ENCODE data around the gene NAPB. TPM values are rescaled to one million over a fixed set of nuclear protein-coding genes. Genes with fewer than 3 reads are reported as not detected.

Gene NAPB
- total RNA-seq, 1 donor from 2014 or later, result 13.1 TPM

DNA sequence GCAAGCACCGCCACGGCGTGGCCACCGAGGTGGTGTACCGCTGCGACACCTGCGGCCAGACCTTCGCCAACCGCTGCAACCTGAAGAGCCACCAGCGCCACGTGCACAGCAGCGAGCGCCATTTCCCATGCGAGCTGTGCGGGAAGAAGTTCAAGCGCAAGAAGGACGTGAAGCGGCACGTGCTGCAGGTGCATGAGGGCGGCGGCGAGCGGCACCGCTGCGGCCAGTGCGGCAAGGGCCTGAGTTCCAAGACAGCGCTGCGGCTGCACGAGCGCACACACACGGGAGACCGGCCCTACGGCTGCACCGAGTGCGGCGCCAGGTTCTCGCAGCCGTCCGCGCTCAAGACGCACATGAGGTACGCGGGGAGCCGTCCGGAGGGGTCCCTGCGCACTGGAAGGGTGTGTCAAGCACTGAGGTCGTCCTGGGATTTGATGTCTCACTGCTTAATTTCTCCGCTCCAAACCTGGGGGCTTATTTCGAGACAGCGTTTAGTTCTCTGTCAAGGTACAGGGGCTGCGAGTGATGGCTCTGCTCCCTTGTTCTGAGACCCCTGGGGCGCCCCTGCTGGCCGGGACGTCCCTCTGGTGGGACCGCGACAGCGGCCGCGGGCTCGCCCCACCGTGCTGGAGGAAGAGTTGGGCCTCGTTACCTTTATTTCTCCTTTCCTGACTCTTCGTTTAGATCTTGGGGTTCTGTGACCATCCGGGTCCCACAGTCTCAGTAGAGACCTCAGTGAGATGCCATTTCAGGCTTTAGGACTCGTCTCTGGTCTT, 55.7 kb downstream of the NAPB start:
- Mint-ChIP-seq H3K27ac (ENCODE audit: unreplicated experiment) (no peak overlapping the region), H3K9me3 (ENCODE audit: unreplicated experiment) (no peaks in the 10 kb centered on the region), H3K27me3 (ENCODE audit: low read depth, unreplicated experiment) (no peaks in the 10 kb centered on the region), H3K36me3 (ENCODE audit: low read depth, unreplicated experiment) (peaks cover 8% of the 10 kb centered on the region), H3K4me3 (ENCODE audit: unreplicated experiment) (no peak overlapping the region), H3K4me1 (ENCODE audit: low read depth, unreplicated experiment) (peaks cover 42% of the 10 kb centered on the region)
- peaks cover 80% of the 10 kb centered on the region for H3K79me2 ChIP-seq (ENCODE audit: insufficient read depth, low read length)
- H4K20me1 ChIP-seq (ENCODE audit: insufficient read depth, low read length), result peaks cover 79% of the 10 kb centered on the region
- DNase-seq (ENCODE audit: low read depth) (no peak), FAIRE-seq (no peak)
- no peaks in the 10 kb centered on the region for H3K9me3 ChIP-seq (ENCODE audit: insufficient read depth, low read depth, low read length)
- H3K4me3 ChIP-seq (ENCODE audit: insufficient read depth, low read depth, low read length), result no peak overlapping the region
- H2AFZ ChIP-seq (ENCODE audit: low read depth, low read length), result no peak overlapping the region
- H3K9ac ChIP-seq (ENCODE audit: low read length), result no peak overlapping the region
- H3K27ac ChIP-seq (ENCODE audit: low read depth, low read length), result no peak overlapping the region
- H3K4me2 ChIP-seq (ENCODE audit: low read length), result no peak overlapping the region
- H3K36me3 ChIP-seq (ENCODE audit: insufficient read depth, low read length), result peaks cover 26% of the 10 kb centered on the region
- peaks cover 32% of the 10 kb centered on the region for H3K4me1 ChIP-seq (ENCODE audit: insufficient read depth, low read length)
- no peak for TF ChIP-seq EZH2 (IDR thresholded peaks at IDR 0.05; ENCODE audit: insufficient read depth, low read length)
- no peaks in the 10 kb centered on the region for H3K27me3 ChIP-seq (ENCODE audit: insufficient read depth, low read length)

GRCh38 chr20:23363257-23363649, 58.0 kb downstream of the NAPB start:
- H3K27ac Mint-ChIP-seq (ENCODE audit: unreplicated experiment), result peak overlapping the region; percentile 87
- Histone ChIP-seq H3K27ac (ENCODE audit: low read depth, low read length) (peak overlapping the region; percentile 80), H4K20me1 (ENCODE audit: insufficient read depth, low read length) (peaks cover 57% of the 10 kb centered on the region), H3K9ac (ENCODE audit: low read length) (peak overlapping the region; percentile 91), H3K4me1 (ENCODE audit: insufficient read depth, low read length) (peaks cover 34% of the 10 kb centered on the region), H2AFZ (ENCODE audit: low read depth, low read length) (no peak overlapping the region), H3K36me3 (ENCODE audit: insufficient read depth, low read length) (peaks cover 9% of the 10 kb centered on the region), H3K4me3 (ENCODE audit: insufficient read depth, low read depth, low read length) (peak overlapping the region; percentile 75), H3K9me3 (ENCODE audit: insufficient read depth, low read depth, low read length) (no peaks in the 10 kb centered on the region), H3K27me3 (ENCODE audit: insufficient read depth, low read length) (no peaks in the 10 kb centered on the region), H3K4me2 (ENCODE audit: low read length) (peak overlapping the region; percentile 97), H3K79me2 (ENCODE audit: insufficient read depth, low read length) (peaks cover 60% of the 10 kb centered on the region)
- no peak for DNase-seq (ENCODE audit: low read depth)
- TF ChIP-seq EZH2 (IDR thresholded peaks at IDR 0.05; ENCODE audit: insufficient read depth, low read length) (no peak), CTCF (IDR thresholded peaks at IDR 0.05; ENCODE audit: insufficient read depth, low read depth, low read length) (no peak)
- no peaks in the 10 kb centered on the region for H3K27me3 Mint-ChIP-seq (ENCODE audit: low read depth, unreplicated experiment)
- H3K9me3 Mint-ChIP-seq (ENCODE audit: unreplicated experiment), result no peaks in the 10 kb centered on the region
- peaks cover 6% of the 10 kb centered on the region for H3K36me3 Mint-ChIP-seq (ENCODE audit: low read depth, unreplicated experiment)
- peaks cover 36% of the 10 kb centered on the region for H3K4me1 Mint-ChIP-seq (ENCODE audit: low read depth, unreplicated experiment)
- FAIRE-seq, result no peak
- H3K4me3 Mint-ChIP-seq (ENCODE audit: unreplicated experiment), result peak overlapping the region; percentile 95

- Histone ChIP-seq H4K20me1 (ENCODE audit: insufficient read depth, low read length) (peaks cover 51% of the 10 kb centered on the region), H3K9ac (ENCODE audit: low read length) (peak overlapping the region; percentile 91), H3K9me3 (ENCODE audit: insufficient read depth, low read depth, low read length) (no peaks in the 10 kb centered on the region), H3K27me3 (ENCODE audit: insufficient read depth, low read length) (no peaks in the 10 kb centered on the region), H3K4me2 (ENCODE audit: low read length) (peak overlapping the region; percentile 97), H3K4me1 (ENCODE audit: insufficient read depth, low read length) (peaks cover 31% of the 10 kb centered on the region), H3K27ac (ENCODE audit: low read depth, low read length) (peak overlapping the region; percentile 80), H3K79me2 (ENCODE audit: insufficient read depth, low read length) (peaks cover 54% of the 10 kb centered on the region), H3K4me3 (ENCODE audit: insufficient read depth, low read depth, low read length) (peak overlapping the region; percentile 75), H3K36me3 (ENCODE audit: insufficient read depth, low read length) (peaks cover 9% of the 10 kb centered on the region), H2AFZ (ENCODE audit: low read depth, low read length) (no peak overlapping the region)
- DNase-seq (ENCODE audit: low read depth) (peak; percentile 17), FAIRE-seq (no peak)
- Mint-ChIP-seq H3K27ac (ENCODE audit: unreplicated experiment) (peak overlapping the region; percentile 87), H3K4me1 (ENCODE audit: low read depth, unreplicated experiment) (peaks cover 30% of the 10 kb centered on the region), H3K9me3 (ENCODE audit: unreplicated experiment) (no peaks in the 10 kb centered on the region), H3K4me3 (ENCODE audit: unreplicated experiment) (peak overlapping the region; percentile 95), H3K27me3 (ENCODE audit: low read depth, unreplicated experiment) (no peaks in the 10 kb centered on the region), H3K36me3 (ENCODE audit: low read depth, unreplicated experiment) (peaks cover 6% of the 10 kb centered on the region)
- TF ChIP-seq CTCF (IDR thresholded peaks at IDR 0.05; ENCODE audit: insufficient read depth, low read depth, low read length), result no peak
- no peak for TF ChIP-seq EZH2 (IDR thresholded peaks at IDR 0.05; ENCODE audit: insufficient read depth, low read length)
Observed at GRCh38 chr20:23362392-23363256, 58.7 kb downstream of the NAPB start.

Measured in astrocyte (in vitro differentiated cells and primary cell).